Activated naive CD4-positive, alpha-beta T cell treated with Interleukin-2 at 50 U/mL for 16 hours (primary cell): ENCODE data around the gene NRN1L.
"Not testable (repeated sequence)": the region's sequence is repeated elsewhere in the genome, so short reads cannot be mapped to it uniquely, and the experiment has no call there.

Experiments used
- DNase-seq: peaks from one replicate; pipeline ENCODE4 v3.0.0-alpha.2; 2020

NRN1L gene

GRCh38 chr16:67884684-67885083, at the start of gene NRN1L:
Gene NRN1L, plus strand, starts transcription at chr16:67884885. Its CDS starts 19 bp downstream, at chr16:67884904.
- no peak for DNase-seq

- not testable (repeated sequence) for DNase-seq
Measured at GRCh38 chr16:67837190-67837589, 47.5 kb upstream of the NRN1L start.

GRCh38 chr16:67837811-67838210, 46.9 kb upstream of the NRN1L start:
- DNase-seq, result no peak

- DNase-seq, result no peak
Measured at GRCh38 chr16:67841198-67841815, 43.4 kb upstream of the NRN1L start.

GRCh38 chr16:67841816-67842508, 42.7 kb upstream of the NRN1L start, which contains the start of gene THAP11:
Gene THAP11, plus strand, starts transcription at chr16:67842320. Its CDS starts 235 bp downstream, at chr16:67842555.
- peak; percentile 95 for DNase-seq

GRCh38 chr16:67842509-67843342, 42.0 kb upstream of the NRN1L start:
- peak; percentile 68 for DNase-seq

GRCh38 chr16:67843343-67843765, 41.3 kb upstream of the NRN1L start:
- no peak for DNase-seq

- DNase-seq, result no peak
Measured at GRCh38 chr16:67844497-67844896, 40.2 kb upstream of the NRN1L start.

- no peak for DNase-seq
Measured at GRCh38 chr16:67845291-67846062, 39.2 kb upstream of the NRN1L start.

- DNase-seq, result no peak
Measured at GRCh38 chr16:67846063-67846319, 38.7 kb upstream of the NRN1L start.

- peak; percentile 96 for DNase-seq
Measured at GRCh38 chr16:67846320-67847063, 38.2 kb upstream of the NRN1L start, which contains the start of gene NUTF2. Gene NUTF2, plus strand, starts transcription at chr16:67846933. Its CDS starts 18,198 bp downstream, at chr16:67865131.

- peak; percentile 23 for DNase-seq
Measured at GRCh38 chr16:67847064-67847861, 37.4 kb upstream of the NRN1L start, which contains the start of gene CENPT. Gene CENPT, minus strand, starts transcription at chr16:67847693. Its CDS starts 13,834 bp downstream, at chr16:67833859.

GRCh38 chr16:67848118-67848517, 36.6 kb upstream of the NRN1L start:
- no peak for DNase-seq

- DNase-seq, result no peak
Measured at GRCh38 chr16:67853670-67854069, 31.0 kb upstream of the NRN1L start.

GRCh38 chr16:67855789-67856188, 28.9 kb upstream of the NRN1L start:
- DNase-seq, result no peak

- DNase-seq, result no peak
Measured at GRCh38 chr16:67856927-67857546, 27.6 kb upstream of the NRN1L start.

GRCh38 chr16:67857547-67858233, 27.0 kb upstream of the NRN1L start:
- peak; percentile 46 for DNase-seq

- DNase-seq, result no peak
Measured at GRCh38 chr16:67858500-67858899, 26.2 kb upstream of the NRN1L start.

- no peak for DNase-seq
Measured at GRCh38 chr16:67860589-67861398, 23.9 kb upstream of the NRN1L start.
